Choroid plexus epithelial cell (primary cell): ENCODE measurements around the gene HDAC3.
A peak's percentile ranks its signal among the peaks of the same experiment; 100 is the strongest.

ENCODE experiments used
- DNase-seq: peaks from one replicate; pipeline ENCODE4 v3.0.0-alpha.2; 2010; ENCODE audit warnings: low read depth
- H3K4me3 ChIP-seq: 2 replicates; pipeline ENCODE4 v1.5.1; 2011; ENCODE audit warnings: low read depth, mild to moderate bottlenecking, control low read depth, low read length, moderate library complexity
- CTCF ChIP-seq: conservative IDR thresholded peaks from 2 replicates; pipeline ENCODE4 v1.5.1; 2011; ENCODE audit warnings: low read depth, mild to moderate bottlenecking, control low read depth, inconsistent platforms, low read length, moderate library complexity

Gene HDAC3

GRCh38 chr5:141596867-141597266 is 39.8 kb downstream of the HDAC3 start:
- H3K4me3 ChIP-seq: no peak overlapping the region
- TF ChIP-seq CTCF: no peak
- DNase-seq: no peak

- TF ChIP-seq CTCF: no peak
Observed at GRCh38 chr5:141590127-141590526, 46.5 kb downstream of the HDAC3 start.

GRCh38 chr5:141586246-141586645 is 50.4 kb downstream of the HDAC3 start:
- DNase-seq: no peak
- no peak for TF ChIP-seq CTCF
- H3K4me3 ChIP-seq: no peak overlapping the region

More at GRCh38 chr5:141590127-141590526, 46.5 kb downstream of the HDAC3 start:
- H3K4me3 ChIP-seq: no peak overlapping the region
- DNase-seq: no peak

- DNase-seq: no peak
- H3K4me3 ChIP-seq: no peak overlapping the region
- TF ChIP-seq CTCF: no peak
Observed at GRCh38 chr5:141585594-141585993, 51.1 kb downstream of the HDAC3 start.

GRCh38 chr5:141574122-141574510 is 62.5 kb downstream of the HDAC3 start:
- no peak overlapping the region for H3K4me3 ChIP-seq
- no peak for TF ChIP-seq CTCF
- DNase-seq: peak; percentile 19

- H3K4me3 ChIP-seq: no peak overlapping the region
- no peak for DNase-seq
- TF ChIP-seq CTCF: no peak
Observed at GRCh38 chr5:141573489-141574121, 63.0 kb downstream of the HDAC3 start.
